ENCODE measurements around the gene AHNAK2.

AHNAK2 gene

DNA sequence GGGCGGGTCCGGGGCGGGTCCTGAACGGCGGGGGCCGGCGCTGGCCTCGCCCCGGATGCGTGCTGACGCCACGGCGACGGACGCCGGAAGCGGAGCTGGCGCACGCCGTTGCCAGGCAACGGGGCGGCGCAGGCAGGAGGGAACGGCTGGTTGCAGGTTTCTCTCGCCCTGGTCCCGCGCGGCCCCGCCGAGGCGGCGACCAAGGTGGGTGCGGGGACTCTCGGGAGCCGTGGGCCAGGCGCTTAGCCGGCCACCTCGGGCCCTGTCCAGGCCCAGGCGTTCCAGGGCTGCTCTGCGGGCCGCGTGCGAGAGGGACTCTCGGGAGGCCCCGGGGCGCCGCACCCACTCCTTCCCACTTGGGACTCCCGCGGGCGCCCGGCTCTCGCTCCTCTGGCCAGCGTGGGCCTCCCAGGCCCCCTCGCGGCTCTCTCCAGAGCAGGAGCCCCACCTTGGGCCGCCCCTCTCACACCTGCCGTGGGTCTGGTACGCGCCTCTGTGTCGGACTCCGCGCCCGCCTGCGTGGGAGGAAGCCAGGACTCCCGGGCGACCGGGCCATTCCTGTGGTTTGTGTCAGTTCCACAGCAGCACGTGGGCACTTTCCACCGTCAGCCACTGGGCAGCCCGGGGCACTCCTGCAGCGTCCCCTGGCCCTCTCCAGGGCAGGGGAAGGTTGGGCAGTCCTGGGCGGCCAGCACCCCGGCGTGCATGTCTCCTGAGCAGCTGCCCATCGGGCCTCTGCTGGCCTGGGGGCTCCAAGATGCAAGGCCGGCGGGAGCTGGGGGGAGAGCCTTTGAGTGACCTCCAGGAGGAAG lies 7.7 kb upstream of the AHNAK2 start, which contains the start of gene CLBA1:
CLBA1 (plus strand) TSS at position 114 of the 812 bp plus-strand sequence; CDS start at position 758, 644 bp downstream.
- DNase-seq (ENCODE audit: low spot score), result peak; percentile 91

DNA sequence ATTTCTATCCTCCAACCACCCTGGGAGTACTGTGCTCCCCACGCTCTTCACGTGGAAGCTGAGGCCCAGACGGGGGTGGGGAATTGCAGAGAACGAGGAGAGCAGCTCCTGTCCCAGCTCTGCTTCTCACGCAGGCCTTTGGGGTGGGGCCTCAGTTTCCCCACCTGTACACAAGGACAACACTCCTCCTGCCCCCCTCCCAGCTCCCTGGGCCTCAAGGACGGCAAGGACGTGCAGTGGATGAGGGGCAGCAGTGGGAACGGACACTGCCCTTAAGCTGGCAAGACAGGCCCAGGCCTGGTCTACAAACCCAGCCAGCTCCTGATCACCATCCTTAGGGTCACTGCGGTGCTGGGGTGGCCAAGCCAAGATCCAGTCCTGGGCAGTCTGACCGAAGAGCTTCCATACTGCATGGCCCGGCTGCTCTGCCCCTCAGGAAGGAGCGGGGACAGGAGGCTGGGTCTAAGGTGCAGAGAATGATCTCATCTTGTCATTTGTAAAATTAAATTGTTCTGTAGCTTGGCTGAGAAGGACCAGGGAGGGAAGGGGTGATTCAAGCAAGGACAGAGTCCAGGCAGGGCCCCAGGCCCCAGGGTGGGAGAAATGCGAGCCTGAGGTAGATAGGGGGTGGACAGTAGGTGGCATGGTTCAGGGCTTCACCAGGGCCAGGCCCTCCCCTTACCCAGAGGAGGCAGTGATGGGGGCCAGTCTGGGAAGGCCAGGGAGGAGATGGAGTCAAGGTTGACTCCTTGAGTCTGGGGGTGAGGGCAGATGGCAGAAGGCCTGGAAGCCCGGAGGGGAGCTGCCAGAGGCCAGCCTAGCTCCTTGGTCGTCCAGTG lies 6.1 kb upstream of the AHNAK2 start:
- no peak for DNase-seq (ENCODE audit: low spot score)

DNA sequence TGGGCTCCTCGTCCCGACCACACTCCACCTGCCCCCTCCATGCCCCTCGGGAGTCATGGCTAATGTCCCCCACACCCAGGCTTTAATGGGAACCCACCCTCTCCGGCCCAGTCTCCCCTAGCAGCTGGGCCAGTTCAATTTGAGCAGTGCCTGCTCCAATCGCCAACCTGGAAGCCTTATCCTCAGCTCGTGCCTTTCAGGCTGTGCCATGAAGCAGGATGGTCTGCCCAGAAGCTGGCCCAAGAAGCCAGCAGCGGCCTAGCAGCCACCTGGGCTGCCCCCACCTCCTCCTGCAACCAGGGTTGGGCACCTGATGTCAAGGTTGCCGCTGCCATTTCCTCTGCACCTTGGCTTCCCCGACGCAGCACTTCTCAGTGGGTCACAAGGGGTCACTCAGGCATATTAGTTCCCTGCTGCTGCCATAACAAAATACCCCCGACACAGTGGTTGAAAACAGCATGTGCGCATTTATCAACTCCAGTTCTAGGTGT lies 5.1 kb upstream of the AHNAK2 start:
- no peak for DNase-seq (ENCODE audit: low spot score)

DNA sequence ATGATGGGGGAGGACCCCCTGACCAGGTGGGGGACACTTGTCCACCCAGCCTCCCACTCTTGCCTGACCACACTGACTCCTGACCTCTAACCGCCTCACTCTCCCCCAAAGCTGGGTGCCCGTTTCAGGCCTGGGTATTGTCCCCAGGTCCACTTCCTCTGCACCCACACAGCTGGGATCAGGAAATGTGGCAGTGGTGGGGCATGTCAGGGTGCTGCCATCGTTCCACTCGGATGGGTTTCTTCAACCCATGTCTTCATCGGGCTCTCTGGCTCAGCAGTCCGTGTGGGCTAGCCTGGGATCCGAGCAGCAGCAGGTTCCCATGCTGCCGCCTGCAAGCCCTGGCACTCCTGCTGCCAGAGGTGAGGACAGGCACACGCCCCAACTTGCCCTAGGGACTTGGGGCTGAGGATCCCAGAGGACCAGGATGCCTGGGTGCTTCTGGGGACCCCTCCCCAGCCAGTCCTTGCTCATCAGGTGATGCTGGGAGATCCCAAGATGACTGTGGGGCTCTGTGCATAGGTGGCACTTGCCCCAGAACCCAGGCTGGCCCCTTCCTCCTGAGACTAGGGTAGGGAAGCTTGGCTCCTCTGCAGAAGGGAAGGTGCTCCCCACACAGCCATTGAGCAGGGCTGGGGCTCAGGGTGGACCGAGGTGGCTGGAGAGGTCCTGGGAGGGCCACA lies 4.5 kb upstream of the AHNAK2 start:
- DNase-seq (ENCODE audit: low spot score), result no peak

DNA sequence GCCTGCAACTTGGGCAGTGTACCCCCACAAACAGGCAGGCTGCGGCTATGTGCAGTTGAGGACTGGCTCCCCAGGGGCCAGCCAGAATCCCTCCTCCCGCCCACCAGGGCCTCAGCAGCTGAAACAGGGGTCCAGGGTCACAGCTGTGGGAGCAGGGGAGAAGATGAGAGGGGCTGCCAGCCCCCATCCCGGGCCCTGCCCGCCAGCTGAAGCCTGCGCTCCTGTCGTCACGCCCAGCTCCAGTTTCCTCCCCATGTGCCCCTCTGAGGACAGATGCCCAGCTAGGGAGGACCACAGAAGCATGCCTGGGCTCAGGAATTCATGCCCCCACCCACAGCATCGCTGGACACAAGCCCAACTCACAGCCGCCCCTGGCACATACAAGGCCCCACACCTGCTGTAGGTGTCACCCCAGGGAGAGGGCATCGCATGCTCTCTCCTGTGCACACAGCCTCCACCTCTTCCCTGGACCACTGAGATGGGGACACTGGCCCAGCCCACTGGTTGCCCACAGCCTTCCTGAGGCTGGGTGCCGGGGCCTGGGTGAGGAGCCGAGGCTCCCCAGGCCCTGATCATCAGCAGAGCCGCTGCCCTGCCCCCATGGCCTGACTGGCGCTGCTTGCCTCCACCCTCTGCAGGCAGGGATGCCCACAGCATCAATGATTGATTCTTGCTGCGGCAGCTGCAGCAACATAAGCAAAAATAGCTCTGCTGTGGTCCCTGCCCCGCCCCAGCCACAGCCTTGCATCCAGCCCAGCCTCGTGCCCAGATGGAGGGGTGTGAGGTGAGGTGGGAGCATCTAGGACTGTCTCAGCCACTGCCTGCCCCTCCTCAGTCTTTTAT lies 3.7 kb upstream of the AHNAK2 start:
- DNase-seq (ENCODE audit: low spot score), result no peak

DNA sequence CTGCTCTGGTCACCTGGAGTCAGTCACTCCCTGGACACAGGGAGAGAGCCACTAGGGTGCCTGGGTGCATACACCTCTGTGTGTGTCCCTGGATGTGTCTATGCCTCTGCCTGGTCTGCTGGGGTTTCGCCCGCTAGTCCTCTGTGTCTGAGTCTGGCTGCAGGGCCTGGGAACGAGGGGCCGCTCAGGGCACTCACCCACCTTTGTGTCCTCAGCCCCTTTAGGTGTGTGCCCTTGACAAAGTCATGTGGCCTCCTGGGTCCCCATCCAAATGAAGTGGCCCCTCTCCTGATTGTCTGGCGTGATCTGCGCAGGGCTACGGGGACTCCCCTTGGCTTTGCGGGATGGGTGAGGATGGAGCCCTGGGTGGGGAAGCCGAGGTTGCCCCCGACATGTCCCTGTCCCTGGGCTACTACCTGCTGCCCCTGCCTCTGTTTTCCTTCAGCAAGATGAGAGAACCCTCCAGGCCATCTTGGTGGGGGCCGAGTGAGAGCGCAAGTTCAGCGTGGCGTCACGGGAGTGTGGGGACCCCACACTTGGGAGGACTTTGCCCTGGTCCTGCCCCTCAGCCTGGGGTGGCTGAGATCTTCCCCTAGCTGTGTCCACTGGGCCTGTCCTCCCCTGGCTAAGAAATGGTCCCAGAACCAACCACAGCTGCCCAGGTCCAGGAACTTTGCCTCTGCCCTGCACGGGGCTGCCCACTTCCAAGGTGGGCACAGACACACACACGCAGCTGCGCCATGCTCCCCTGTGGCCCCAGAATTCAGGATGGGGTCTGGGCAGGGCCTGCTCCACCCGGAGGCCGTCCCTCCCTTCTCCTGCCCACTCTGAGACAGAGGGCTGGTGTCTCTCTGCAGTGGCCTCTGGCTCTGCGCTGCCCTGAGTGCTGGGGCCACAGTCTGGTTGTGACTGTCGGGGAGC lies 2.7 kb upstream of the AHNAK2 start:
- DNase-seq (ENCODE audit: low spot score), result no peak

DNA sequence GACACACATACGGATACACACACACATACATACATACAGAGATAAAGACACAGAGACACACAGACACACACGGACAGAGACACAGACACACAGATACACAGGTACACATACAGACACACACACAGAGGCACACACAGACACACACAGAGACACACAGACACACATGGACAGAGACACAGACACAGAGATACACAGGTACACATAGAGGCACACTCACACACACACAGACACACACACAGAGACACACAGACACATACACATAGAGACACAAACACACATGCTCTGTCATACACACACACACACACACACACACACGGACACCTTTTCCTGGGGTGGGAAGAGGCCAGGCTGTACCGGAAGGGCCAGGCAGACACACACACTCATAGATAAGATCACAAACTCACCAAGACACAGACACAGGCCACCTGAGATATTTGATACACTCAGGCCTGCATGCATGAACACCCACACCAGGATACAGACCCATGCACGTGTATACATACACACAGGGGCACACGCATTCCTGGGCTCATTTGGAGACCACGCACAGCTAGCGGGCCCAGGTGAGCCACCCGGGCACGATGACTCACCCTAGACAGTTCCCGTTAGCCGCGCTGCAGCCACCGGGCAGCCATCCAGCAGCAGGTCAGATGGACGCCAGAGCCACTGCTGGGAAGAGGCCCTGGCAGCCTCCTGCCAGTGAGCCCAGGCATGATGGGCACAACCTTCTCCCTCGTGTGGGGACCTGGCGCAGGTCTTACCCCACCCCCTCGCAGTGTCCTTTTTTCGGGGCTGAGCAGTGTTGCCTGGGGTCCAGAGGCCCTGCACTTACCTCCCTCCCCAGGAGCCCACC lies 1.8 kb upstream of the AHNAK2 start:
- no peak for DNase-seq (ENCODE audit: low spot score)

DNA sequence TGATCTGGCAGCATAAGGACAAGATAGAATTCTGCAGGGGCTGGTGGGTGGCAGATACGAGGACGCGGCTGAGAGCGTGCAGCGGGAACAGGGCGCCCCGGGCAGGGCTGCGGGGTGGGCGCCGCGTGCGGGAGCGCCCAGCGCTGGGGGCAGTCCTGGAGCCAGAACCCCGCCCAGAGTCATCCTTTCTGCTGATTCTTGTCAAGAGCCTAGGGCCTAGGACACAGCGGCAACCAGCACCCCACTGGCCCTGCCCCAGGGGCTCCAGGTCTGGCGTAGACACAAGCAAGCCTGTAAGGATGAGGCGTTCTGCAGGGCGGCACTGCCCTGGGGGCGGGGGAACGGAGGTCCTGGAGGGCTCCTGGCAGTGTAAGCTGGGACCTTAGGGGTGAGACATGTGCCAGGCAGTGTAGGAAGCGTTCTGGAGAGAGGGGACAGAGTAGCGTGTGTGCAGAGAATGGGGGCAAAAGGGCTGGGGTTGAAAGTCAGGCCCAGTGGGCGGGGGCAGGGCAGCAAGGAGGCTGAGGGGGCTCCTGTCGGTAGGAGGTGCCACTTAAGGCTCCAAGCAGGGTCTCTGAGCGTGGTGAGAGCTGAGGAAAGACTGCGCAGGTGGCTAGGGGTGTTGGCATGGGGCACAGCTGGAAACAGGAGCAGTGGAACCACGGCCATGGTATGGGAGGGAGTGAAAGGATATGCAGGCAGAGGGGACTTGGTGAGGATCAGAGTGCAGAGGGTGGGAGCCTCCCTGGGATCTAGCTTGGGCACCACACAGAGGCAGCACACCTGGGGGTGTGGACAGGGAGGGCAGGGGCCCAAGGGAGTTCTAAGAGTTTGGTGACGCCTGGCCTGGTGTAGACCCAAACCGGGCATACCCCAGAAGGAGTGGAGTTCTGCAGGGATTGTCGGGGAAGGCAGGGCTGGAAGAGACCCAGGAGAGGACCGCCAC lies 845 bp upstream of the AHNAK2 start:
- DNase-seq (ENCODE audit: low spot score), result no peak

- no peak for DNase-seq (ENCODE audit: low spot score)
Measured at GRCh38 chr14:104977008-104977680, 1.0 kb downstream of the AHNAK2 start.

- DNase-seq (ENCODE audit: low spot score), result peak; percentile 34
Measured at GRCh38 chr14:104976198-104977007, 1.8 kb downstream of the AHNAK2 start.

DNA sequence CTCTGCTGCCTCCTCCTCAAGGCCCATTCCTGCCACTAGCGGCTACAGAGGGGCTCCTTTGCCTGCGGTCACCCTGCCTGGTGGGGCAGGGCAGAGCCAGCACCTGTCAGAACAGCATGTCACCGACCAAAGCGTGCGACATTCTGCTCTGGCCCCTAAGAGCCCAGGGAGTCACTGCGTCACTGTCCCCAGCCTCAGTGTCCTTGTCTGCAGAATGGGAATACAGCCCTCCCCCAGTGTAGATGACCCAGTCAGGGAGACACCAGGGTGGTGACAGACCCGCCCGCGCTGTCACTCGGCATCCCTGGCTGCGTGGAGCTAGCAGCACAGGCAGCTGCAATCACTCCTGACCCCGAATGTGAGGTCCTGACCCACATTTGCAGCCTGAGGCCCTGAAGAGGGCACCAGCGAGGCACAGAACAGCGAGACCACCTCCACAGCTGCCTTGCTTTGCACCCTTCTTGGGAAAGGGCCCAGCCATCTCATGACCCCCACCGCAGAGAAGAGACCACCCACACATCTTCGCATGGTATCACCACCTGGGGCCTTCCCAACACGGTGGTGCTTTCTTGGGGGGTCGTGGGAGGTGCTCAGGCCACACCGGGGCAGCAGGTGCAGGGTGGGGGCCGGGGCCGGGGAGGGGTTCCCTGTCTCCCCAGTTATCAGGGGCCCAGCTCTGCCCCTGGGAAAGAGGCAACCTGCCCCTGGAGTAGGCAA lies 2.5 kb downstream of the AHNAK2 start:
- DNase-seq (ENCODE audit: low spot score), result no peak

DNA sequence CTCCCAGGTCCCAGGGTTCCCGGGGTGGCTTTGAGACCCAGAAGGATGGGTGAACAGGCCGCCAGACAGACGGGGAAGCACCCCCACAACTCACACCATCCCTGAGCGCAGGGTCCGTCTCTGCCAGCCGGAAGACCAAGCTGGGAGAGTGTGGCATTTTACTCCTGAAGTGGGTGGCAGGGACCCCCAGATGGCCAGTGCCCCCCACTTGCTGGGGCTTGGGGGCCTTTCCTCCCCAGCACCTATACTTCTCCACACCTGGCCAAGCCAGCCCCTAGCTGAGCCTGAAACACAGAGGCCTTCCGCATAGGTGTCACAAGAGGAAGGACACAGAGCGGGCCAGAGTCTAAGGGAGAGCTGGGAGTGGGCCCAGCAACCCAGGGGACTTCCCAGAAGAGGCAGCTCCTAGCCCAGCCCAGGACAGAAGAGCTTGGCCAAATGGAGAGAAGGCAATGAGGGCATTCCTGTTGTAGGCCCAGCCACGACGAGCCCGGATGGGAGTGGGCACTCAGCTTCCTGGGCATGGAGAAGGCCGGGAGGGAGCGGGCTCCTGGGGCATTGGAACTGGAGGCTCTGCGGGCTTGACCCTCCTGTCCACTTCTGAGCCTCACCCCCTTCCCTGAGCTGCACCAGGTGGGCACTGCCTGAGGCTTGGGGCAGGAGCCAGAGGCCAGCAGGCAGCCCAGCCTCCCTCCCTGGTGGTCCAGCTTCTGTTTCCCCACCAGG lies 3.3 kb downstream of the AHNAK2 start:
- DNase-seq (ENCODE audit: low spot score), result no peak

DNA sequence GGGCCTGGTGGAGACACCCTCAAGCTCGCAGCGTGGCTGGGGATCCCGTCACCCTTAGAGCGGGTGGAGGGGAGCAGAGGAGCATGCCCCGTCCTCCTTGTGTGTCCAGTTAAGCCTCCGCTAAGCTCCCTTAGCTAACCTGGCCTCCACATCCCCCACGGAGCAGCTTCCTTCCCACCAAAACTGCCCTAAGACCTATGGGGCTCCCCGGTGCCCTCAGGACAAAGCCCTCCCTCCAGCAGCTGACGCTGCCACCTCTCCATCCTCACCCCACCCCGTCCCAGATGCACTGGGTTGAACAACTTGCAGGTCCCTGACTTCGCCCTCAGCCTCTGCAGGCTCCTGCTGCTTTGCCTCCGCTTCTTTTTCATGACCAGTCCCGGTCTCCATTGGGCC lies 4.0 kb downstream of the AHNAK2 start:
- DNase-seq (ENCODE audit: low spot score), result no peak

GRCh38 chr14:104973385-104974145 lies 4.6 kb downstream of the AHNAK2 start:
- DNase-seq (ENCODE audit: low spot score), result no peak

GRCh38 chr14:104973135-104973384 lies 5.1 kb downstream of the AHNAK2 start:
- DNase-seq (ENCODE audit: low spot score), result no peak
